Hematopoietic multipotent progenitor cell (in vitro differentiated cells): Measurements from ENCODE around the gene SLC16A4. TPM values are rescaled to one million over a fixed set of nuclear protein-coding genes. Genes with fewer than 3 reads are reported as not detected.

Experiments used
- DNase-seq, 3 donors: peaks; one replicate each; pipeline ENCODE4 v3.0.0-alpha.2; 2011 to 2015; ENCODE audit warnings: low read depth in 2 of 3, low spot score in 2 of 3
- total RNA-seq: library from RNA; depleted of rRNA; stranded (reverse); fragments of >200 nt; gene quantifications from one replicate; pipeline ENCODE4 v1.2.3, GENCODE V29; 2012

Gene SLC16A4
- total RNA-seq, 1 donor: under 0.01 TPM

DNA sequence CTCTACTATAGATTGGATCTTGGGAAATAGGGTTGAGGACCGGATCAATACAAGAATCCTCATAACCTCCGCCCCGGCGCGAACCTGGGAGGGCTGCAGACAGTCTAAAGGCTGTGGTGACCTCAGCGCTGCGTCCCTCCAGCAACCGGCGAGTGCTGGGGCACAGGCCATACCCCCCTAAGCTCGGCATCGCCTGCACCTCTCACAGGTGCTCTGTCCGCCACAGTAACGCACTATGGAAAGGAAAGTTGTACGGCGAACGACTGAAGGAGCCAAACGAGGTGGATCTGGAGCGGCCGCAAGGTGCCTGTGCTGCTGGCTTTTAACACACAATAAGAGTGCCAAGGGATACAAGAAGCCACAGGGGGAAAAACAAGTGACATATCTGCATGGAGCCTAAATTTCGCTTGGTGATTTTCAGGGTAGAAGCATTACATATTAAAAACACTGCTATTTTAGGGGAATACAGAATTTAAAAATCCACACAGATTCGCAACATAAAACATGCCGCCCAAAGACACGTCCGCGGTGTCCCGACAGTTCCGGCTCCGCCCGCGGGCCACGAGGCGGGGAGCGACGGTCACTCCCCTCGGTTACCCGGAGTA lies 53.0 kb downstream of the SLC16A4 start:
- DNase-seq: no peak

DNA sequence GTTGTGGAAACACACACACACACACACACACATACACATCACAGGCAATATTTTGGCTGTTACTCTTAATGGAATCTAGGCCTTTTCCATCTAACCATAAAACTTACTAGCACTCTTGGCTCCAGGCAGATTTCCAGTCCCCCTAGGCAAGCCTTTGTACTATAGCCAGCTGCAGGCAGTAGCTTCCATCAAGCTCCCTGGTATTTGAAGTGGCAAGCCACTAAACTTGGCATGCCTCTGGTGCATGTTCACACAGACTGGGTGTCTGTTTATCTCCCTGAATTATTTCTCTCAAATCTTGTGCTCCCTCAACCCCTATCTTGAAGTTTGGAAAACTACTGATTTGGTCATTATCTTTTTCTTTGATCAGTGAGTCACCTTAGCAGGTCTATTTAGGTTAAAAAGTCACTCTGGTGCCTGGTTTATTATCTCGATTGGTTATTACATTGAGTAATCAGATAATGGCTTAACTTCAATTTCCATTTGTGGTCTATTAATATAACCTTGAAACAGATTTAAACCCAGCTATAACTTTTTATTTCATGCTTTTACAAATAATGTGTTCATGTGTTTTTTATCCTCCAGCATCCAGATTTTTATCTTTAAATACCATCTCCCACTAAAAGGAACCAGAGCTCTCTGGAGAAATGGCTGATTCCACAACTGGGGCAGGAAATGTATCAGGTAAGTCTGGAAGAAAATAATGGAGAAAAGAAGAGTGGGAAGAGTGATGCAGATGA lies 54.4 kb downstream of the SLC16A4 start:
- no peak for DNase-seq

GRCh38 chr1:110335265-110335664 lies 55.6 kb downstream of the SLC16A4 start:
- no peak for DNase-seq

GRCh38 chr1:110328700-110329099 lies 62.1 kb downstream of the SLC16A4 start:
- no peak for DNase-seq

DNA sequence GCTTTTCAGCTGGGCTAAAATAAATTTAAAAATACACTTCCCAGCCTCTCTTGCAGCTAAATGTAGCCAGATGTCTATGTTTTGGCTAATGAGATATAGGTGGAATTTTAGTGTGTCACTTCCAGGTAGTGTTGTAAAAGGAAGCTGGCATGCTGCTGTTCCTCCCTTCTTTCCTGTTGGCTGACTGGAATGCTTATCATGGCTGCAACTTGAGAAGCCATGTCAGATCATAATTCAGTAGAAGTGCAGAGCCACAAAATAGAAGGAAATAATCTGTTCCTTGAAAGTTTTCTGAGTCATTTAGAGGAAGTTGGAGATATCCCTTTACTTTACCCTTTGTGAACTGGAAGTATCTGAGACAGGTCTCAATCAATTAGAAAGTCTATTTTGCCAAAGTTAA lies 62.6 kb downstream of the SLC16A4 start:
- no peak for DNase-seq

DNA sequence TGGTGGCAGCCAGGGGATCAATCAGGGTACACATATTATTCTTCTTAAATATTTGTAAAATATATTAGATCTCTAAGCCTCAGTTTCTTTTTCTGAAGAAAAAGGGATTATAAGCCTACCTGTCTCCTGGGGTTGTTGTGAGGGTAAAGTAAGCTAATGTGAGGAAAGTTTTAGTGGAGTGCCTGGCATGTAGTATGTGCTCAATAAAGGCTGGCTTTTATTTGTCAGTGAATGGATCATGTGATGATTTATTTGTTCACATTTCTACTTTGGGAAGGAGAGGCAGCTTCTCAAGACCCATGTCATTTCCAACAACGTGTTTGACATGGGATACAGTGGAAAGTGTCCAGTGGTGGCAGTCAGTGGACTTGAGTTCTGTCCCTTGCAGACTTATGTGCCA lies 64.0 kb downstream of the SLC16A4 start:
- DNase-seq: no peak

DNA sequence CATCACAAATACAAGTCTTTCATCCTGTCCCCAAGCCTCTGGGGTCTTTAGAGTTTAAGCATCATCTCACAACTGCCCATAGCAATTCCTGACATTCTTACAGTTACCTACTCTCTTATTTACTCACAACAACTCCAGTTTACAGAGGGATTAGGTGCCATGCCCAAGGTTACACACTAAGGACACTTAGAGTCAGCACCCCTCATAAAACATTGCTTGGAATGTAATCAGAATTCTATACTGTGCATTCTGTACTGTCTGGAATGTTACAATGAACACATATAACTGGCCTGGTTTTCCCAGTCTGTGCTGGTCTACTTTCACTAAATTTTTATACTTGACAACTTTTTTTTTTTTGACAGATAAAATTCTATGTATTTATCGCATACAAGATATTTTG lies 66.2 kb downstream of the SLC16A4 start:
- no peak for DNase-seq

GRCh38 chr1:110321846-110322245 lies 69.0 kb downstream of the SLC16A4 start:
- no peak for DNase-seq

- no peak for DNase-seq
Measured at GRCh38 chr1:110321045-110321444, 69.8 kb downstream of the SLC16A4 start.

DNA sequence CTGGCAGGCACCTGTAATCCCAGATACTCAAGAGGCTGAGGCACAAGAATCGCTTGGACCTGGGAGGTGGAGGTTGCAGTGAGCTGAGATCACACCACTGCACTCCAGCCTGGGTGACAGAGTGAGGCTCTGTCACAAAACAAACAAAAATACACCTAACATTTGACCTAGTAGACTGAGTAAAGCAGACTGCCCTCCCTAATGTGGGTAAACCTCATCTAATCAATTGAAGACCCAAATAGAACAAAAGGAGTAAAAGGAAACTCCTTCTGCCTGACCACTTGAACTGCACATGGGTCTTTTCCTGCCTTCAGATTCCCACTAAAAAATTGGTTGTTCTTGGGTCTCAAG lies 70.7 kb downstream of the SLC16A4 start:
- DNase-seq: no peak

DNA sequence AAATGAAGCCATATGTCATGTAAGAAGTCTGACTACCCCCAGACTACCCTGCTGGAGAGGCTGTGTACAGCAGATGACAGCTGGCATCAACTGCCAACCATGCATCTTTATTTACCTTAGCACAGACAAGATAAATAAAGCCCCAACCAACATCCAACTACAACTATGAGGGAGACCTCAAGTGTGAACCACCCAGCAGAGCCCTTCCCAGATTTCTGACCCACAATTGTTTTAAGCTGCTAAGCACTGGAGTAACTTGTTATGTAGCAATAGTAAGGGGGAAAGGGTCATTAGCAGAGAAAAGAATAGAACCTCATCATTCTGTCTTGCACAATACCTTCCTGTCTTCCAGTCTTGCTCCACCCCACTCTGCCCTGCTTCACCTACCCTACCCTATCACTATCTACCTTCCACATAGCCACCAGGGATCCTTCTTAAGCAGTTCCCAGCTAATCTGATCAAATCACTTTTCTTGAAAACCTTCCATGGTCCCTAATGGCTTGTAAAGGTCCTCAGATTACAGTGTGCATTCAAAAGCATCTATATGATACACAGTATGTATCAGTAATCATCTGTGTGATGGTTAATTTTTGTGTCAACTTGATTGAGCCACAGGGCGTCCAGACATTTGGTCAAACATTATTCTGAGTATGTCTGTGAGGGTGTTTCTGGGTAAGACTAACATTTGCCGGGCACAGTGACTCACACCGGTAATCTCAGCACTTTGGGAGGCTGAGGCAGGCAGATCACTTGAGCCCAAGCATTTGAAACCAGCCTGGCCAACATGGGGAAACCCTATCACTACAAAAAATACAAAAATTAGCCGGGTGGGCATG lies 71.3 kb downstream of the SLC16A4 start:
- no peak for DNase-seq

DNA sequence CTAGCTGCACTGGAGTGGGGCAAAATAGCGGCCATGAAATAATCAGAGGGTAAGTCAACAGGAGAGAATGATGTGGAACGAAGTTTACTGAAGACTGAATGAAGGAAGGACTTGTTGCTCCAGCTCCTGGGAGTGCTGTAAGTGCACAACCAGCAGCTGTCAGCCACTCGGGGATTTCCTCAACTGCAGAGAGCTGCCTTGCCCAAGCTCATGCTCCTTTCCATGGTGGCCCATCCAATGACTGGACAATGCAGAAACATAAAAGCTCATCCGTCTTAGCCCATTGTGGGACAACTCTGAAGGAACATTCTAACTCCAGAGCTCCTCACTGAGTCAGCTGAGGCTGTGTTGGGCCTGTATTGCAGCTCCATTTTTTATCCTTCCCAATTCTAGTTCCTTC lies 72.8 kb downstream of the SLC16A4 start:
- DNase-seq: no peak

DNA sequence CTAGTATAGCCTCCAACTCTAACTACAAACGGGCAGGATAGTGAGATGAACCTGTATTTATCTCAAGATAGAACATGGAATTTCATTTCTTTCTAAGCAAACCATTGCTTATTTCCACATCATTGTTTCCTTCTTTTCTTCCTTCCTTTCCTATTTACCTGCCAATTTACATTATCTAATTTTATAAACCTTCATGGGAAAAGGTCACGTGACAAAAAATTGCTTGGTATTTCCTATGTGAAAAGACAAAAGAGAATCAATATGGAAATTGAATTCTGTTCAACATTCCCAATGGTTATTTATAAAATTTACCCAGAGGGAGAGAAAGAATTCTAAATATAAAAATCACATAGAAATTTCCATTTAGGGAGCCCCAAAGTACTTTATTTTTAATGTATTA lies 74.1 kb downstream of the SLC16A4 start:
- no peak for DNase-seq

Other genes with a start within 250 kb of the SLC16A4 start
- not detected for gene SLC6A17, start 240.5 kb downstream of the SLC16A4 start, total RNA-seq
- 5.7 TPM for gene KCNC4, start 180.7 kb downstream of the SLC16A4 start, total RNA-seq
- gene RBM15, start 51.6 kb downstream of the SLC16A4 start, total RNA-seq: 66.0 TPM
- gene LAMTOR5, start 16.7 kb upstream of the SLC16A4 start, total RNA-seq: 89.9 TPM
- under 0.01 TPM for gene PROK1, start 60.1 kb upstream of the SLC16A4 start, total RNA-seq
- gene KCNA10, start 128.1 kb upstream of the SLC16A4 start, total RNA-seq: not detected
- gene KCNA2, start 215.3 kb upstream of the SLC16A4 start, total RNA-seq: not detected